HEK293T (cell line): ENCODE measurements around the gene TAGLN2.

Experiments used
- ARNT ChIP-seq: fragments of 450-650 bp; IDR thresholded peaks from 2 replicates; pipeline ENCODE4 v1.6.1; 2017; ENCODE audit warnings: mild to moderate bottlenecking
- ELF4 ChIP-seq: fragments of 450-650 bp; IDR thresholded peaks from 2 replicates; pipeline ENCODE4 v1.6.1; 2017; ENCODE audit warnings: antibody characterized with exemption
- SUZ12 ChIP-seq: fragments of 450-650 bp; IDR thresholded peaks from 2 replicates; pipeline ENCODE4 v1.6.1; 2016; ENCODE audit warnings: mild to moderate bottlenecking
- TARDBP ChIP-seq: fragments of 450-650 bp; IDR thresholded peaks from 2 replicates; pipeline ENCODE4 v1.6.1; 2016
- TF ChIP-seq, protein P1 (sequence below): fragments of 450-650 bp; IDR thresholded peaks from 2 replicates; pipeline ENCODE4 v1.6.1; 2016

DNA sequence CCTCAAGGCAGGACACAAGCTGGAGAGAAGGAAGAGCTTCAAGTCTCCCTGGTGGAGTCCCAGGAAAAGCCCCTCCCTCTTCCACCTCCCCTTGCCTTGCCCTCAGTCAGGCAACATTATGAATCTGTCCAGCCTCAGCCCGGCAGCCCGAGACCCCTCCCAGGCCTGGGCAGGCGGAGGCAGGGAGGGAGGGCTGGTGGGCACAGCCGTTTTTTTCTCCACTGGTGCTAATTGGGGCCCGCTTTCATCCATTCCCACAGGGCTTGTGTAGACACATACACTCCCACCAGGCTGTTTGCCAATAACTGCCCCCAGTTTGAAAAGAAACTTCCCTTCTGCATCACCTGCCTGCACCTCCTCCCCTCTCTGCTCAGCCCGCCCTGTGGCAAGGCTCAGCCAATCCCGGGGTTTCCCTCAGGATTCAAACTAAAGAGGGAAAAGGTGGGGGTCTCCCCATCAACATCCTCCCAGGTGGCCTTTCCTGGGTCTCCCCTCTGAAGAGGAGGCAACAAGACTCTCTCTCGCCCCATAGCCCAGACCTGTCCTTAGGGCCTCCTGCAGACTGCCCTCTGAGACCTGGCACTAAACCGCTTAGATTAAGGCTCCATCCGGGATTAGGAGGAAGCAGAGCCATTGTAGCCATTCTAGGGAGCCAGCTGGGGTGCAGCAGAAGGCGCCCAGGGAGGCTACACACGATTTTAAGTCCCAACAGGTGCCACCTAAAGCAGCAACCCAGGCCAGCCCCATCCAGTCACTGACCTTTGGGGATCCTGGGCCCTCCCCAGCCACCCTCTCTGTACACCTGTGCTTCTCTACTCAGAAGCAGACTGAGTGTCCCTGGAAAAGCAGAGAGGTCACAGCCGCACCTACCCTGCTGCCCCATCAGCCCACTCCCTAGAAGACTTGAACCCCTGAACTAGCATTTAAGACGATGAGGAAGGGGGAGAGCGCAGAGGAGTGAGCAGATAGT is 16.6 kb upstream of the TAGLN2 start:
- TF ChIP-seq ARNT = no peak
- TF ChIP-seq, protein P1, sequence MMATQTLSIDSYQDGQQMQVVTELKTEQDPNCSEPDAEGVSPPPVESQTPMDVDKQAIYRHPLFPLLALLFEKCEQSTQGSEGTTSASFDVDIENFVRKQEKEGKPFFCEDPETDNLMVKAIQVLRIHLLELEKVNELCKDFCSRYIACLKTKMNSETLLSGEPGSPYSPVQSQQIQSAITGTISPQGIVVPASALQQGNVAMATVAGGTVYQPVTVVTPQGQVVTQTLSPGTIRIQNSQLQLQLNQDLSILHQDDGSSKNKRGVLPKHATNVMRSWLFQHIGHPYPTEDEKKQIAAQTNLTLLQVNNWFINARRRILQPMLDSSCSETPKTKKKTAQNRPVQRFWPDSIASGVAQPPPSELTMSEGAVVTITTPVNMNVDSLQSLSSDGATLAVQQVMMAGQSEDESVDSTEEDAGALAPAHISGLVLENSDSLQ = no peak
- no peak for TF ChIP-seq TARDBP
- TF ChIP-seq SUZ12 = no peak
- no peak for TF ChIP-seq ELF4
